Kidney (tissue), 14 donors: ENCODE measurements around the gene SNED1. TPM values are rescaled to one million over a fixed set of nuclear protein-coding genes. Genes with fewer than 3 reads are reported as not detected.

Experiments used
- DNase-seq, 5 donors: peaks; one replicate each; pipeline ENCODE4 v3.0.0-alpha.2; 2013 to 2020
- FAIRE-seq: peaks from 2 replicates; lab custom pipeline; 2012; peaks lifted over from hg19 to GRCh38; lab: Jason Lieb, UNC
- H3K27ac ChIP-seq, 2 donors: one replicate each; pipeline ENCODE4 v1.7.0; 2013; ENCODE audit warnings: low read depth in 2 of 2, low read length in 2 of 2, inconsistent platforms in 1 of 2
- H3K27me3 ChIP-seq: one replicate; pipeline ENCODE4 v1.7.1; 2013; ENCODE audit warnings: low read length, inconsistent platforms; ENCODE audit not compliant: control insufficient read depth, insufficient read depth
- H3K36me3 ChIP-seq, 3 donors: one replicate each; pipeline versions ENCODE4 v1.7.0 to v1.7.1; 2013; ENCODE audit warnings: low read length in 3 of 3, control low read depth in 1 of 3, inconsistent platforms in 1 of 3; ENCODE audit not compliant: insufficient read depth in 3 of 3, control insufficient read depth in 2 of 3
- H3K4me1 ChIP-seq, 3 donors: one replicate each; pipeline versions ENCODE4 v1.7.0 to v1.7.1; 2013; ENCODE audit warnings: low read length in 3 of 3, inconsistent platforms in 1 of 3, low read depth in 1 of 3; ENCODE audit not compliant: control insufficient read depth in 2 of 3, insufficient read depth in 2 of 3
- H3K4me3 ChIP-seq, 3 donors: one replicate each; pipeline versions ENCODE4 v1.7.0 to v1.8.1; 2013; ENCODE audit warnings: low read length in 3 of 3, control low read depth in 1 of 3, inconsistent platforms in 1 of 3
- H3K9ac ChIP-seq, 3 donors: one replicate each; pipeline versions ENCODE4 v1.7.0 to v1.7.1; 2013; ENCODE audit warnings: low read length in 3 of 3, control low read depth in 1 of 3, inconsistent platforms in 1 of 3
- H3K9me3 ChIP-seq, 3 donors: one replicate each; pipeline versions ENCODE4 v1.7.0 to v1.7.1; 2013; ENCODE audit warnings: low read length in 3 of 3, control low read depth in 1 of 3, inconsistent platforms in 1 of 3; ENCODE audit not compliant: control insufficient read depth in 2 of 3, insufficient read depth in 1 of 3
- intact Hi-C: fragments of 100-400 bp; cut with DNase I; formaldehyde crosslinking; loops from one replicate; pipeline ENCODE4 v1.11.1; 2022
- polyA plus RNA-seq: library from polyadenylated mRNA; stranded (reverse); fragments of 350-450 nt; fragmentation: Illumina TruSeq; extraction: RNeasy Lipid Tissue Mini Kit (QIAGEN cat#74804); gene quantifications from one replicate; pipeline ENCODE4 v1.2.3, GENCODE V29; 2014; ENCODE audit warnings: low read depth, low replicate concordance; ENCODE audit not compliant: insufficient read depth
- total RNA-seq: library from RNA; stranded (reverse); fragmentation: NEBNext Ultra II Directional; extraction: Animal tissue kit (Norgen Biotek cat#: 25700); gene quantifications from one replicate; pipeline ENCODE4 v1.2.1, GENCODE V29; 2021
- TF ChIP-seq, protein P1 (sequence below): IDR thresholded peaks from 3 replicates; pipeline ENCODE4 v1.5.1; 2012; ENCODE audit warnings: mild to moderate bottlenecking, moderate library complexity, borderline replicate concordance; ENCODE audit not compliant: insufficient read depth; ENCODE audit errors: extremely low read depth
- donor health status: control.
- donor health status: control.
- donor health status: control.
- donor health status: control.
- donor health status: control.
- donor health status: DM: yes; HTN: yes; CAD: no.
- donor health status: Normal renal cell carcinoma (clear cell type).

The SNED1 gene
- total and polyA plus RNA-seq, 2 donors from 2014 or later: 3.0 to 42.1 TPM

- no peak overlapping the region for H3K9ac ChIP-seq
- peak in 2 of 5 donors; percentile 7 to 46 for DNase-seq
- FAIRE-seq: no peak
Observed at GRCh38 chr2:241050624-241051577, 52.5 kb downstream of the SNED1 start.

DNA sequence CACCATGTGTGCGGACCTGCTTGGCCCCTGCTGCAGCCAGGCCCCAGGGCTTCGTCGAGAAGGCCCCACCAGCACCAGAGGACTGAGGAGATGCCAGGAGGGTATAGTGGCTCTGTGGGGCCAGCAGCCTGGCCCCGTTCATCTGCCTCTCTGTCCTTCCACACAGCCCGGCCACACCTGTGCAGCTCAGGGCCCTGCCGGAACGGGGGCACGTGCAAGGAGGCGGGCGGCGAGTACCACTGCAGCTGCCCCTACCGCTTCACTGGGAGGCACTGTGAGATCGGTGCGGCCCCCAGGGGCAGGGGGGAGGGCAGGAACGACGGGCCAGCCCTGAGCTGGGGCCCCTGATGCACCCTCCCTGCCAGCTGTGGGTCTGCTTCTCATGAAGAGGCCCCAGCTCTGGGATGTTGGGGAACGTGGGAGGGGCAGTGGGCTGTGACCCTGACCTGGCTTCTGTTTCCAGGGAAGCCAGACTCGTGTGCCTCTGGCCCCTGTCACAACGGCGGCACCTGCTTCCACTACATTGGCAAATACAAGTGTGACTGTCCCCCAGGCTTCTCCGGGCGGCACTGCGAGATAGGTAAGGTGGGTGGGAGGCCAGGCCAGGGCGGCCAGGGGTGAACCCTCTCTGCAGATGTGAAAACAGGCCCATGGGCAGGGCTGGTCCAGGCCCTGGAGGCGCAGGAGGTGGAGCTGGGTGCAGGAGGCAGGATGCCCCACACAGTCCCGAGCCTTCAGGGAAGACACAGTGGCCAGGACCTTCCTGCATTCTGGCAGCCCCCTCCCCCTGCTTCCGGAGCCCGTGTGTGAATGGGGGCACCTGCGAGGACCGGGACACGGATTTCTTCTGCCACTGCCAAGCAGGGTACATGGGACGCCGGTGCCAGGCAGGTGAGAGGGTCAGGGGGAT lies 53.4 kb downstream of the SNED1 start:
- DNase-seq (peak in 1 of 5 donors; percentile 54), FAIRE-seq (no peak)
- no peaks in the 10 kb centered on the region for H3K27me3 ChIP-seq
- H3K9ac ChIP-seq: no peak overlapping the region
- H3K27ac ChIP-seq: no peak overlapping the region
- H3K36me3 ChIP-seq: peaks cover 0 to 4% (median 0%) of the 10 kb centered on the region in 3 donors
- TF ChIP-seq, protein P1, sequence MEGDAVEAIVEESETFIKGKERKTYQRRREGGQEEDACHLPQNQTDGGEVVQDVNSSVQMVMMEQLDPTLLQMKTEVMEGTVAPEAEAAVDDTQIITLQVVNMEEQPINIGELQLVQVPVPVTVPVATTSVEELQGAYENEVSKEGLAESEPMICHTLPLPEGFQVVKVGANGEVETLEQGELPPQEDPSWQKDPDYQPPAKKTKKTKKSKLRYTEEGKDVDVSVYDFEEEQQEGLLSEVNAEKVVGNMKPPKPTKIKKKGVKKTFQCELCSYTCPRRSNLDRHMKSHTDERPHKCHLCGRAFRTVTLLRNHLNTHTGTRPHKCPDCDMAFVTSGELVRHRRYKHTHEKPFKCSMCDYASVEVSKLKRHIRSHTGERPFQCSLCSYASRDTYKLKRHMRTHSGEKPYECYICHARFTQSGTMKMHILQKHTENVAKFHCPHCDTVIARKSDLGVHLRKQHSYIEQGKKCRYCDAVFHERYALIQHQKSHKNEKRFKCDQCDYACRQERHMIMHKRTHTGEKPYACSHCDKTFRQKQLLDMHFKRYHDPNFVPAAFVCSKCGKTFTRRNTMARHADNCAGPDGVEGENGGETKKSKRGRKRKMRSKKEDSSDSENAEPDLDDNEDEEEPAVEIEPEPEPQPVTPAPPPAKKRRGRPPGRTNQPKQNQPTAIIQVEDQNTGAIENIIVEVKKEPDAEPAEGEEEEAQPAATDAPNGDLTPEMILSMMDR: no peak
- no peak overlapping the region for H3K4me3 ChIP-seq
- no peaks in the 10 kb centered on the region for H3K4me1 ChIP-seq
- intact Hi-C loops: no loop called here
- no peaks in the 10 kb centered on the region for H3K9me3 ChIP-seq

More at GRCh38 chr2:241050624-241051577, 52.5 kb downstream of the SNED1 start:
- Histone ChIP-seq H3K4me3 (no peak overlapping the region), H3K27ac (no peak overlapping the region), H3K9me3 (no peaks in the 10 kb centered on the region), H3K27me3 (no peaks in the 10 kb centered on the region), H3K36me3 (peaks cover 0 to 4% (median 0%) of the 10 kb centered on the region in 3 donors), H3K4me1 (no peaks in the 10 kb centered on the region)
- intact Hi-C loops: no loop called here
- TF ChIP-seq, protein P1: no peak

GRCh38 chr2:241052677-241053360 lies 54.4 kb downstream of the SNED1 start:
- Histone ChIP-seq H3K27ac (no peak overlapping the region), H3K9ac (no peak overlapping the region), H3K27me3 (no peaks in the 10 kb centered on the region), H3K36me3 (peaks cover 0 to 4% (median 0%) of the 10 kb centered on the region in 3 donors), H3K4me3 (no peak overlapping the region), H3K4me1 (no peaks in the 10 kb centered on the region), H3K9me3 (no peaks in the 10 kb centered on the region)
- DNase-seq (peak in 1 of 5 donors; percentile 61), FAIRE-seq (no peak)
- TF ChIP-seq, protein P1: no peak
- intact Hi-C loops: no loop called here
